NCI-H345 treated with DMSO at 0.1 percent for 48 hours (cell line): ENCODE measurements around the gene ATRNL1.

ENCODE experiments used
- DNase-seq: peaks from one replicate; lab custom pipeline; 2025; ENCODE audit not compliant: unreplicated experiment; lab: John Stamatoyannopoulos, UW

Gene ATRNL1

DNA sequence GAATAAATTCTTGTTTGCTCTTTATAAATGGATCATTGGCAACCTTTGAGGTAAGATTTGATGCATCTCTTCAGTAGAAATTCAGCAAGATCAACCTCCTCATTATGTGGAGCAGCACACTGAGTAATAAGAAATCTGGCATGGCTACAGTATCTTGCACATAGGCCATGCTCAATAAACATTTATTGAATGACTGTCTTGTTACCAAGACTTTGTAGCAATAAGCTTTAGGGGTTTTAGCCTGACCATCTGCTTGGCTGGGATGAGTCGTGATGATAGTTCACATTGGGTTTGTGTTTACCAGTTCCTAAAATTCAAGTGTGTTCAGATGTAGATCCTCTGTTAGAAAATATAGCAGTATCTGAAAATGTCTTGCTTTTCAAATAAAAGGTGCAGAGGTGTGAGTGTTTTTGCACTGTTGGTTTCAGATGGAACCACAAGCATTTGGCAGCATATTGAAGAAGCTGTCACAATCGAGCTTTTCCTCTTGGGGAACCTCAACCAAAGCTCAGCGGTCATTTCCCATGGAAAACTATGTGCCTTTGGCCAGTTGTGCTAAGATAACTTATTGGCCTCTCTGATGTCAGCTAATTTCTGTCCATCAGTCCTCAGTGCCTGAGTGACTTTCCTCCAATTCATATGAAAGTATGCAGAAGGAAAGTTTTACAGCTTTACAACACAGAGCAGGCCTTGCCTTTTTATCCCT, 737.3 kb downstream of the ATRNL1 start:
- DNase-seq = no peak

DNA sequence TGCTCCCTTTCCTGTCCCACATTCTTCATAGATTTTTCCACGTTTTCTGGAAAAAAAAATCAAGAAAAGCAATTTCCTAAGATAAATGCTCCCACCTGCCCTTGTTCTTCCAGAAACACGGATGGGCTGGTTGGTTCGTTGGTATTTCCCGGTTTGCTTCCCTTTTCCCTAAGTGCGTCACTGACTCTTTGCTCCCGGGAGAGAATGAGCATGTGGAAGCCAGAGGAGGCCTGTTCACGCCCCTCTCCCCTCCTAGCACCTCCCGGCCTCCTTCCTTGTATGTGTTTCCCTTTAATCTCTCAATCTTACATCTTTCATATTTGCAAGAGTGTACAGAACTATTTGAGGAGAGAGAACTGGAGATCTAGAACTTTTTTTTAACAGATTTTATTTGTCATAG, 737.9 kb downstream of the ATRNL1 start:
- DNase-seq = no peak

DNA sequence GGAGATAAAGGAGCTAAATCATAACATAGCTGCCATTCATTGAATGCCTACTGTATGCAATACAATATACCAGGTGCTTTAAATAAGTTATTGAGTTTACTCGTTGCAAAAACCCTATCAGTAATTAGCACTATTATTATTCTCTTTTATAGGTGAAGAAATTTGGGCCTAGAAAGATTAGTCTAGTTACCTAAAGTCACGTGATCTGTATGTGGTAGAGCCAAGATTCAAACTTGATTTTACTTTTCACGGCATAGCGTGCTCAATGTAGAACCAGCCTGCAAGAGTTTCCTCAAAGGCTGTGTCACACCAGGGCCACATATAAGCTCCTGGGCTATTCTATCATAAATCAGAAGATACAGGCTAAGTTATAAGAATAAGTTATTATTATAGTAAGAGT, 740.0 kb downstream of the ATRNL1 start:
- DNase-seq = no peak

DNA sequence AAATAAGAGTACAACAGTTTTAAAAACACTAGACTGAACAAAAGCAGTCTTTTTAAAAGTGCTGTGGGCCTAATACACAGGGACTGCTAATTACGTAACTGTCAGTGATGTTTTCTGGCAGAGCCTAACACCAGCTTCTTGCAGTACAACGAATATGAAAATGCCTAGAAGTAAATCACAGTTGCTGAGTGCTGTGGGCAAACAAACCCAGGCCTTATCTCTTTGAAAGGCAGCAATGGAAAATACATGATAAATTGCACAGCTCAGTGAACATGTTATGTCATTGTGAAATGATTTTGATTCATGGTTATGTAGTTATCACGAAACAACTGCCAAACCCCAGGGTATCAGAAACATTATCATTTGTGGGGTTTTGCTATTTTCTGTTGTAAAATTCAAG, 751.4 kb downstream of the ATRNL1 start:
- no peak for DNase-seq

DNA sequence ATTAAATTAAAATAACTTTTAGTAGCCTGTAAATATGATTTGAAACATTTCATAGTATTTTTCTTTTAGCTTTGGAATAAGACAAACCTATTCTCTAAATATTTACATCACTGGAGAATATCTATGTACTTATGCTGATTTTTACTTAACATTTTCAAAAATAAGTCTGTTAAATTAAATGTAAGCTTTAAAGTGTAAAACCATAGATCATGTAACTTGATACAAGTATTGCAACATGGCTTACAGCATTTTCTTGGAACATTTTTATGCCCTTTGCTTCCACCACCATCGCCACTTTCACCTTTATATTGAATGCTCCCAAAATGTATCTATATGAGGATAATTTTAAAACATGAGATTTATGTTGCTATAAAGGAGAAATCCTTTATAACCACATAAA, 752.8 kb downstream of the ATRNL1 start:
- no peak for DNase-seq

DNA sequence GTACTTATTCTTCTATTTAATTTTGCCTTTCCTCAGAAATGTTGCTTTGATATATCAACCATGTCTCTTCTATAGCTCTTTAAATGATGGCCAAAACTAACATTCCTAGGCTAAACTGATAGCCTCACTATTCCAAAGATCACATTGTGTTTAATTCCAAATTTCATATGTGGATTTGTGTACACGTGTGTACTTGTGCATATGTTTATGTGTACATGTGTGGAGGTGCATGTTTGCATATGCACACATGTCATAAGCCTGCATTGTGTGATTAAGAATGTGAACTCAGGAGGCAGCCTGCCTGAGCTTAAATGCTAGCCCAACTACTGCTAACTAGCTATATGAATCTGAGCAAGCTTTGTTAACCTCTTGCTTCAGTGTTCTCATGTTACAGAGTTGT, 753.4 kb downstream of the ATRNL1 start:
- DNase-seq = no peak

DNA sequence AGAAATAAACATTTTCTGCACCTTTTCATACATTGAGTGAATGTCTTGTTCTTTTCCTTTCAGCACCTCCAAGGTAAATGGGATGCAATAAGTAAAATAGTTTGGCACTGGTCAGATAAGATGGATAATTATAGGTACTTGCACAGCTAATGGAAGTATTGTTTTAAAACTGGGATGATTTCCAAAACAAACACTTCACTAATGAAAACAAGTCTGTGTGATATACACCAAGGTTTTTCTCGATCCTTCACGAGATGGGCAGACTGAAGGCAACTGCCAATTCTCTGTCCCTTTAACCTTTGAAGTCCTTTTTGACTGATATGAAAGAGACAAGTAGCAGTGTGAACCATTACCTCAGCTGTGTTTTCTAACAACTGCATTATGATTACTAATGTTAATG, 756.0 kb downstream of the ATRNL1 start:
- no peak for DNase-seq

DNA sequence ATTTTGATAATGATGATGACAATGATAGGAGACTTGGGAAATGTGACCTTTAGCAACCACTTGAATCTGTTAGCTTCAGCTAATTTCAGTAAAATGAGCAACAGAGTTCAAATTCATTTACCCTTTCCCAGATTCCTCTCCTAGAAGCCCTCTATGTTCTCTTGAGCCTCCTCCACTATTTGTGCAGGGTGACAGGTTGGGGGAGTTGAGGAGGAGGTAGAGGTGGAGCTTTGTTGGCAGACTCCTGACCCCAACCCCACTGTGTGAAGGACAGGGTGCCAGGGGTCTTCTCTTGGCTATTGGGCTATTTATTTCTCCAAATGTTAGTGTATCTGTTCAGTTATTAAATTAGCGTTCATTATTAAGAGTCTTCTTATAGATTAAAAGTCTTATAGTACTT, 757.5 kb downstream of the ATRNL1 start:
- no peak for DNase-seq

DNA sequence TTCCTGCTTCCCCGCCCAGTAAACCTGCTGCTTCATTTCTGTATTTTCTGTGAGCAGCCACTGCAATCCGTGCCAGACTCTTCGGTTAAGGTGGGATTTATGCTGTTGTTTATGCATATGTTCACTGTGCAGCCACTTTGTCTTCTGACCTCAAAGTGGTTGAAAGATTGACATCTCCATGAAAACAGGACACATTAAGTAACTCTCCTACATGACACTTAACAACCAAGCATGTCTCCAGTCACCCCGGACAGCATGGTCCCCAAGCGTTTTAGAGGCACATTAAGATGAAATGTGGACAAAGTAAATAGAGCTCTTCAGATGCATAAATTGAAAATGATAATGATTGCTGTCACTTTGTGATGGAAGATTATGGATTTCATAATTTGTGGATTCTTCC, 758.5 kb downstream of the ATRNL1 start:
- no peak for DNase-seq

DNA sequence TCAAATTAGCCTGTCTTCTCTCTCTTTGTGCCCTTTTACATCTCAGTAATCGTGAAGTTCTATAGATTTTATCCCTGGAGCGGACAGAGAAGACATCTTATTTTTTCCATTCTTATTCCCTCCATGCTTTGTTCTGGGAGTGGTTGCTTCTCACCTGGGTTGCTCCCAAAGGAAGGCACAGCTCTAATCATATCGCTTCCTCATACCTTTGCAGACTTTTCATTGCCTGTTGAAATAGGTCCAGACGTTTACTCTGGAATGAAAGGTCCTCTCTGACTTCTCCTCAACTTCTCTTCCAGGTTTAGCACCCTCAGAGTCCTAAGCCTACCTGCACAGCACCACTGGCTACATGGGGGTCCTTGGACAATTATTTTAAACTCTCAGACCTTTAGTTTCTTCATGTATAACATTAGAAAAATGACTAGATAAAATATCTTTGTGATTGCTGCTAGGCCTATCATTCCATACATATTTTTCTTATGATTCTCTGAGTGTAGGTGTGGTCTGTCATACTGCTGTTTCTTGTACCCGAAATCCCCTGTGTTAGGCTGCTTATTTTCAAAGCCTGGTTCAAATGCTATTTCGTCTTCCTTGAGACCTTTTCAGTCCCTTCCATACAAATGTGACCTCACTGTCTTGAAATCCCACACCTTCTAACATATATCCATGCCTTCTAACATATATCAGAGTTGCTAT, 761.7 kb downstream of the ATRNL1 start:
- no peak for DNase-seq

DNA sequence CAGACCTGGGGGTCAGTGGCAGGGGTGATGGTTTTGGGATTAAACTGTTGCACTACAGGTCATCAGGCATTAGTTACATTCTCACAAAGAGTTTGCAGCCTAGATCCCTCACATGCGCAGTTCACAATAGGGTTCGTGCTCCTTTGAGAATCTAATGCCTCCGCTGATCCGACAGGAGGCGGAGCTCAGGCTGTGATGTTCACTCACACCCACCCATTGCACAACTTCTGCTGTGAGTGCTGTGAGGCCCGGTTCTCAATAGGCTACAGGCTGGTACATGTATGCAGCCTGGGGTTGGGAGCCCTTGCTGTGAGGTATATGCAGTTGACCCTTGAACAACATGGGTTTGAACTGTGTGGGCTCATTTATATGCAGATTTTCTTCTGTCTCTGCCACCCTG, 763.4 kb downstream of the ATRNL1 start:
- DNase-seq = no peak

DNA sequence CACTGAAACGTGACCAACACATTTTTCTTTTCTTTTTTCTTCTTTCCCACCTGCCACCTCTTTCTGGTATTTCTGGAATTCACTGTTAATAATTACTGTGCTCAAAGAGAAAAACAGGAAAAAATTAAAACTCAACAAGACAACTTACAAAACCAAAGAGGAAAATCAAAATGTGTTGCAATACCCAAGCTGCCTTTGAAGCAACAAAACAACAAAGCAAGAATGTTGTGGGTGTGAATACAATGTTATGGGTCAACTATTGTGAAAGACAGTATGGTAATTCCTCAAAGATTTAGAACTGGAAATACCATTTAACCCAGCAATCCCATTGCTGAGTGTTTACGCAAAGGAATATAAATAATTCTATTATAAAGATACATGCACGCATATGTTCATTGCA, 764.7 kb downstream of the ATRNL1 start:
- no peak for DNase-seq

DNA sequence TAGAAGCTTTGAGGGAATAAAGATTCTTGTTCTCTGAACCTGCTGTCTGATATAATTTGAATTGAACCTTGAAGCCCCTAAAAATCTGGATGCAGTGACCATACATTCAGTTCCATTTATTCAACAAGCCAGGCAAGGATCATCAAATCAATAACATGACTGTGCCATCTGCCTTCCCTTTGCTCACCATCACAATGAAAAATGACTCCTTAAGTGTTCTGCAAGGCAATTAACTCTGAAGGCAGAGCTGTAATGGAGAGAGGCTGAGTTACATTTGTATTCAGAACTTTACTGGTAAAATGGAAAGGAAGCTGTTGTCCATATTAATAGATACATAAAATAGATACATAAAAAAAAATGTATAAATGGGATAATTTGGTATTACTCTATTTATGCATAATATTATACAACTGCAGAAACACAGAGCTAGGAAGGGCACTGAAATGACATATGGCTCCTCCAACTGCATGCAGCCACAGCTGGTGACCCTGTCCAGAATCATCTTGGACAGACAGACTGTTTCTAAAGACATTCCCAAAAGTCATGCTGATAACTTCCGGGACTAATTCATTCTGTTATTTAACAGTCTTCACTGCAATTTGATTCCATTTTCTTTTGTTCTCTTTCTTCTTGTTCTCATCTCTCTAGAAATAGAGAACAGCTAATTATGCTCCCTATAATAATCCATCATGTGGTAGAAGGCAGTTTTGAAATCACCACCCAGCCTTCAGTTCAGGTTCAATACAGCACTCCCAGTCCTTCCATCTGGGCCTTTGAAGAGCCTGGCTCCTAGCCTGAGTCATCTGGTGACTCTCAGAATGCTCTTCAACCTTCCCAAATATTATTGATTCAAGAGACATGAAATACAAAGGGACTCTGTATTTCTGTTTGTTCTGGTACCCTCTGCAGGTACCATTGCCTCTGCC, 767.3 kb downstream of the ATRNL1 start:
- peak; percentile 17 for DNase-seq

DNA sequence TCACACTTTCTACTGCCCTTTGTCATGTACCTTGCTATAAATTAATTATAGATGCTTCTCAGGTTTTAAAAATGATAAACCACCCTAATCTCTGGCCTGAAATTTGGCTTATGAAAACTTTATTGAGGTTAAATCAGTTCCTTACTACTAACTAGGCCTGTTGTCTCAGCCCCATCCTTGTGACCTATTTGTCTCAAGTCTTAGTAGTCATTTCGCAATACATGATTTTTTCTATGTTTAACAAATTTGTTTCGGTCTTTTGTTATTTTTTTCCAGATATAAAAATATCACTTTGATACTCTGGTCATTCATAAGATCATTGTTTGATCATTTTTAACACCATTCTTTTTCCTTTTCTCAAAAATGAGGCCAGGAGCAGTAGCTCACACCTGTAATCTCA, 768.3 kb downstream of the ATRNL1 start:
- DNase-seq = no peak

DNA sequence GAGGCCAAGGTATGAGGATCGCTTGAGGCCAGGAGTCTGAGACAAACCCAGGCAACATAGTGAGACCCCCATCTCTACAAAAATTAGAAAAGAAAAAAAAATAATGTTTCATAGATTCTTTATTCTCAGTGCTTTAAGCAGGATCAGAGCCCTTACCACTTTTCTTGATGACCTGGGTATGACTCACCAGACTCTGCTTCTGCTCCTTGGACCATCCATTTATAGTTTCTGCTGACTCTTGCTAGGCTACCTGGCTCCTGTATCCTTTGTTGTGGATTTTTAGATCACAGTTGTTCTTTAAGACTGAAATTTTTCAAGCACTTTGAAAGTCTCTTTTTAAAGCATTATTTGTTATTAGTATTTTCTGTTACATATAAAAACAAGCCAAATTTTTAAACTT, 768.7 kb downstream of the ATRNL1 start:
- no peak for DNase-seq

DNA sequence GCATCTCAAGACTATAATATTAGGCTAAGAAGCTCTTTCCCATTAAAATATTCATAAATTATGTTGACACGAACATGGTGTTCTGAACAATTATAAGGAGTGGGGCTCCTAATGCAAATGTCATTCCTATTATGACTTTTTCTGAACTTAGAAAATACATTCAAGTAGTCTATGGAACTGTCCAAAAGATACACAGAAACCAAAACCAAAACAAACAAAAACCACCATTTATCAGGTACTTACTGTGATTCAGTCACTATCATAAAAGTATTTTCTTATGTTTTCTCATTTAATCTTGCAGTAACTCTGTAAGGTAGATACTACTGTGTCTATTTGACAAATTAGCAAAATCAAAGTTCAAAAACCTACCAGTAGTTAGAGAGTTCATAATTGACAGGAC, 773.0 kb downstream of the ATRNL1 start:
- DNase-seq = no peak

DNA sequence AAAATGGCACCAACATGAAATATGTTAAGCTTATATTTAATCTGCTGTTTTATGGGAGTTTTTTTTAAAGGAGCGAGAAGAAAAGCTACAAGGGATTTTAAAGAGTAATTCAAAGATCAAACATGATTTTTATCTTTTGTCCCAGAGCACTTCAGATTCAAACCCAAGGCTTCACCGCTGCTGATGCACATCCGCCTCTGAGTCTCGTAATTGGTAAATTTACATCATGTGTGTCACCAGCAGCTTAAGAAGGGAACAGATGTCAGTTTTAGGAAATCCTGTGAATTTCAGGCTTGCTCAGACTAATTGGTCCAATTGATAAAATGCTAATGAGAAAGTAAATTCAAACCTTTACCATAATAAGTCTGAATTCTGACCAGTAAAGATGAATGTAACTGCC, 773.5 kb downstream of the ATRNL1 start:
- DNase-seq = no peak

DNA sequence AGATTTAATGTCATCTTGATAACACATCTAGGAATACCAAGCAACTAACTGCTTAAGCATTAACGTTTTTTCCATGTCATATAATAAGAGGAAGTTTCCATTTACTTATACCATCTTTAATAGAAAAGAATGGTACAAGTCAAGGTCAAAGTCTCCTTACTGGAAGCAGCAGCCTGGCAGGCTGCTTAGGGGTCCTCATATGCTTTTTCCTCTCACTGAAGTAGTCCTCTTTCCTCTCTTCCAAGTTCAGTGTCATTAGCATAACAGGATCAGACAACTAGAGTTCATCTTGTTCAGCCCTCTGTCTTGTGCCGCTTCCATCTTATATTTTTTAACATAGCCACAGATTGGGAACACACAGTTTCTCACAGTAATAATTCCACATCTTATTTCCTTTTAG, 774.1 kb downstream of the ATRNL1 start:
- DNase-seq = no peak

DNA sequence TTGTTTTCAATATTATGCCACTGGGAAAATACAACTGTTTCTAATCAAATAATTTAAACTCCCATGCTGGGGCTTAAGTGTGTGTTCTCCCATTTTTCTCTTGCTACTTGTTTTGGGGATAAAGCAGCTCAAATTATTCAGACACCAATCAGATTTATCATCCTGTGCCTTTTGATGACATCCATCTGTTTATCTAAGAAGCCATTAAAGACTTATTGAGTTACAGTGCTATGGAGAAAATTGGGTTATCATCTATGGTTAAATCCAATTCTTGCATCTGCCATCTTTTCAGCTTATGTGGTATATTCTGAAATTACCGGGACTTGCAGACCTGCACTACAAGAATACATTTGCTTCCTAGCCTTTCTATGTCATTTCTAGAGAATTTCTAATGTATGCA, 778.7 kb downstream of the ATRNL1 start:
- DNase-seq = no peak

DNA sequence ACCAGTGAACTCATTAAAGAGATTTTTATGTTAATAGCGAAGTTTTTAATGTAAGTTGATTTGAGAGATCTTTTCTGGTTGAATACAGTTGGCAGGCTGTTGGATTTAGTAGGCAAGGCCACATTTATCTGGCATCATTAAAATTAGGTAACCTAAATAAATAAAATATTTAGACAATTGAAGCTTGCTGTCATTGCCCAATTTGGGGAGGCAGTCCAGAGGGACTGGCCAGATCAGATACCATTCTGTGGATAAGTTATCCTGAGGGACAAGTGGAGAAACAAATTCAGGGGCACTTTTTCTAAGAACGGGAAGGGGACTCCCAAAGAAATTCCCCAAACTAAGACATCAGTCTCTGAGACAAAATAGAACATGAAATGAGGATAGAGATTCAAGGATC, 782.0 kb downstream of the ATRNL1 start:
- no peak for DNase-seq

DNA sequence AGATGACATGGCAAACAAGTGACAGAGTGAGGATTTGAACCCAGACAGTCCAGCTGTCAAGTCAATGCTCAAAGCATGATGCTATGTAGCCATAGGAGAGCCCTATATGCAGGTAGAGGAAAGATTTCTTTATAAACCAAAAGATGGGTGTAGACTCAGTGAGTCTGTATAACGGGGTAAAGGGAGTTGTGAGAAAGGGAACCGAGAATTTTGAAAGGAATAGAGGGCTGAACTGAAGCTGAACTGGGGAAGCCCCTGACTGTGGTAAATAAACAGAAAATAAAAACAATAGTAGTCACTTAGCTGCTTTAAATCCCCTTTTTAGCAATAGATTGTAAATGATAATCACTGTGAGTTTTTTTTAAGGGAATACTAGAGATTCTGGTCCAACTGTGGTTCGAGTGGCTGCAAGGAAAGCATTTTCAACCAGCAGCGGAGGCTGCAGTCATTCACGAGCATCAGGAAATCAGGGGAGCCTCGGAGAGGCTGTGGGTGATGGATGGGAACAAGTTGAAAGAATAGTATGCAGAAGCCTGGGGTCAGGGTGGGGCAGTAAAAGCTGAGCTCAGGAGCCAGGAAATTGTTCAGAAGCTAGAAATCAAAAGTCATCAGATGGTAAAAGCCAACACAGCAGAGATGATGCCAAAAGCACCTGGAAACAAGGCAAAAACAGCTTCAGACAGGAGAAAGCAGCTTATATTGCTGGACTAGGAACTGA, 786.4 kb downstream of the ATRNL1 start:
- no peak for DNase-seq
